K562 (cell line): ENCODE data around the gene RND1. TPM values are rescaled to one million over a fixed set of nuclear protein-coding genes. Genes with fewer than 3 reads are reported as not detected.
A peak's percentile ranks its signal among the peaks of the same experiment; 100 is the strongest.

Source experiments
- ATAC-seq: fragments of 200-7000 bp; cut with Tn5 transposase; 3 replicates; pipeline ENCODE4 v1.9.1; 2020; ENCODE audit warnings: moderate library complexity
- BruUV-seq: library from RNA; stranded (reverse); fragments of 400-500 nt; replicated peaks from 2 replicates; lab custom pipeline; 2021; lab: Mats Ljungman, UMichigan
- CTCF ChIA-PET: fragments of 300-600 bp; formaldehyde crosslinking; extraction: SDS; loops from one replicate; lab custom pipeline; 2021; ENCODE audit warnings: low intra/inter-chr PET ratio; lab: Yijun Ruan, JAX
- POLR2A ChIA-PET: fragments of 300-600, 350-650 bp; sonication (Branson Sonifier 250); formaldehyde crosslinking; extraction: SDS; loops from one replicate; lab custom pipeline; 2021; ENCODE audit warnings: antibody characterized with exemption, inconsistent platforms; lab: Yijun Ruan, JAX
- DNase-seq, 4 experiments: peaks; one replicate each; pipeline versions ENCODE4 v3.0.0 to v3.0.0-alpha.2; 2011 to 2018; ENCODE audit warnings: low spot score in 3 of 4, mixed read lengths in 3 of 4; ENCODE audit errors: extremely low read depth in 1 of 4
- FAIRE-seq: peaks from 2 replicates; lab custom pipeline; 2011; peaks lifted over from hg19 to GRCh38; lab: Jason Lieb, UNC
- H2AFZ ChIP-seq: 2 replicates; pipeline ENCODE4 v1.6.0; 2011; ENCODE audit warnings: low read depth, low read length, control low read depth, inconsistent platforms
- H3K27ac ChIP-seq: fragments of 200-600 bp; 3 replicates; pipeline ENCODE4 v1.8.0; 2011; ENCODE audit warnings: low read depth, mild to moderate bottlenecking, control low read depth, inconsistent platforms, low read length, moderate library complexity, mixed read lengths; ENCODE audit errors: extremely low read depth
- H3K27me3 ChIP-seq, 2 experiments: fragments of 300-600 bp in 1 of 2; 2 replicates in 1 of 2; 3 replicates in 1 of 2; pipeline versions ENCODE4 v1.6.0 to v1.8.0; 2011; ENCODE audit warnings: inconsistent platforms in 2 of 2, low read length in 2 of 2, mild to moderate bottlenecking in 1 of 2, mixed read lengths in 1 of 2, moderate library complexity in 1 of 2; ENCODE audit not compliant: control insufficient read depth in 2 of 2, insufficient read depth in 2 of 2
- H3K36me3 ChIP-seq: fragments of 300-600 bp; 3 replicates; pipeline ENCODE4 v1.8.0; 2011; ENCODE audit warnings: mild to moderate bottlenecking, low read length, inconsistent platforms; ENCODE audit not compliant: control insufficient read depth, insufficient read depth
- H3K4me1 ChIP-seq, 2 experiments: fragments of 200-600 bp in 1 of 2; replicated peaks in 1 of 2; 2 replicates in 1 of 2; 3 replicates in 1 of 2; pipeline versions ENCODE4 v1.5.1 to v1.8.0; 2011; ENCODE audit warnings: inconsistent platforms in 2 of 2, low read length in 2 of 2, mild to moderate bottlenecking in 1 of 2, mixed read lengths in 1 of 2, moderate library complexity in 1 of 2; ENCODE audit not compliant: control insufficient read depth in 2 of 2, insufficient read depth in 2 of 2
- H3K4me2 ChIP-seq: 2 replicates; pipeline ENCODE4 v1.6.1; 2011; ENCODE audit warnings: low read length, control low read depth, inconsistent platforms, mixed read lengths; ENCODE audit not compliant: insufficient read depth
- H3K4me3 ChIP-seq: fragments of 200-600 bp; sonication (generic), shearing (Covaris generic); 2 replicates; pipeline ENCODE4 v1.5.1; 2016; ENCODE audit warnings: control low read depth, inconsistent platforms
- H3K79me2 ChIP-seq: fragments of 200-600 bp; 3 replicates; pipeline ENCODE4 v1.8.0; 2011; ENCODE audit warnings: low read length, inconsistent platforms; ENCODE audit not compliant: control insufficient read depth, insufficient read depth
- H3K9ac ChIP-seq, 2 experiments: 2 replicates each; pipeline versions ENCODE4 v1.6.0 to v1.6.1; 2011; ENCODE audit warnings: low read depth in 2 of 2, low read length in 2 of 2, control low read depth in 1 of 2, inconsistent platforms in 1 of 2, mild to moderate bottlenecking in 1 of 2, mixed read lengths in 1 of 2; ENCODE audit not compliant: insufficient read depth in 1 of 2
- H3K9me1 ChIP-seq: one replicate; pipeline ENCODE4 v1.6.0; 2011; ENCODE audit warnings: inconsistent platforms, mild to moderate bottlenecking, low read length, moderate library complexity; ENCODE audit not compliant: control insufficient read depth, insufficient read depth
- H3K9me3 ChIP-seq: replicated peaks from 2 replicates; pipeline ENCODE4 v1.5.1; 2011; ENCODE audit warnings: low read depth, low read length, inconsistent platforms; ENCODE audit not compliant: control insufficient read depth, insufficient read depth
- H4K20me1 ChIP-seq: replicated peaks from 2 replicates; pipeline ENCODE4 v1.6.1; 2011; ENCODE audit warnings: low read length, inconsistent platforms, mixed read lengths; ENCODE audit not compliant: control insufficient read depth, insufficient read depth
- DIDO1 ChIP-seq: fragments of 450-650 bp; IDR thresholded peaks from 2 replicates; pipeline ENCODE4 v1.6.1; 2016; ENCODE audit warnings: low read depth, missing biosample characterization, missing genetic modification characterization
- FOXK2 ChIP-seq, 2 experiments: fragments of 450-650 bp; IDR thresholded peaks in 1 of 2; conservative IDR thresholded peaks in 1 of 2; 2 replicates each; pipeline ENCODE4 v1.6.1; 2016; ENCODE audit warnings: low read depth in 2 of 2, mild to moderate bottlenecking in 1 of 2
- HDAC8 ChIP-seq: fragments of 450-650 bp; IDR thresholded peaks from 2 replicates; pipeline ENCODE4 v1.6.1; 2016; ENCODE audit warnings: mild to moderate bottlenecking, missing genetic modification characterization, moderate library complexity, missing compliant biosample characterization
- SAFB ChIP-seq: fragments of 200-400 bp; formaldehyde crosslinking; IDR thresholded peaks from 2 replicates; pipeline ENCODE4 v1.6.1; 2017; ENCODE audit warnings: low read depth, low read length, borderline replicate concordance
- SMARCA4 ChIP-seq: fragments of 450-650 bp; IDR thresholded peaks from 2 replicates; pipeline ENCODE4 v1.6.1; 2016
- TAL1 ChIP-seq: fragments of 450-650 bp; IDR thresholded peaks from 2 replicates; pipeline ENCODE4 v1.6.1; 2016; ENCODE audit warnings: mild to moderate bottlenecking
- ZNF778 ChIP-seq: fragments of 450-650 bp; formaldehyde crosslinking; IDR thresholded peaks from 2 replicates; pipeline ENCODE4 v1.4.0; 2020; ENCODE audit warnings: mild to moderate bottlenecking, moderate library complexity
- WGBS: fragments of 100-300 bp; shearing (Covaris generic); methylation state at CpG from one replicate; pipeline ENCODE4 v1.1.6; 2016; ENCODE audit warnings: low coverage, mixed read lengths; ENCODE audit not compliant: insufficient coverage; ENCODE audit errors: missing lambda C conversion rate; 5-methylcytosine and 5-hydroxymethylcytosine counted together
- in situ Hi-C: fragments of 300-500 bp; cut with MboI; formaldehyde crosslinking; loops from 4 replicates; pipeline ENCODE4 v1.15.0; 2018; ENCODE audit warnings: inconsistent platforms, mixed read lengths
- intact Hi-C: fragments of 100-400 bp; cut with micrococcal nuclease; formaldehyde crosslinking; loops from 2 replicates; pipeline ENCODE4 v1.14.2; 2022
- polyA plus RNA-seq, 8 experiments: library from polyadenylated mRNA; depleted of rRNA in 4 of 8; stranded (reverse) in 5 of 8; unstranded in 3 of 8; fragments of >200 nt; fragmentation: Nextera tagmentation in 2 of 8; fragmentation: Illumina TruSeq in 1 of 8; extraction: Ambion mirVana in 2 of 8; extraction: Trizol in 1 of 8; gene quantifications; 2 replicates each; pipeline versions ENCODE4 v1.2.1 to v1.2.3, GENCODE V29; 2011 to 2014; ENCODE audit warnings: inconsistent platforms in 1 of 8, missing spikeins in 1 of 8
- total RNA-seq, 7 experiments: library from RNA; depleted of rRNA in 6 of 7; stranded (reverse); fragments of >200 nt in 6 of 7; fragmentation: Illumina TruSeq in 2 of 7; extraction: Trizol in 2 of 7; gene quantifications; 2 replicates each; pipeline versions ENCODE4 v1.2.1 to v1.2.3, GENCODE V29; 2011 to 2021; ENCODE audit warnings: low replicate concordance in 1 of 7

RND1 gene
- total and polyA plus RNA-seq, 9 of the 15 experiments (the other 6 are each of a cell fraction or from before 2014, with no cell fraction given) = 0.18 to 0.78 (median 0.58) TPM; not detected in 2

GRCh38 chr12:48827026-48827425, 38.6 kb downstream of the RND1 start:
- intact Hi-C loops (no loop called here), in situ Hi-C loops (no loop called here)
- Histone ChIP-seq H3K27me3 (peaks cover 18 to 23% of the 10 kb centered on the region in 2 experiments; a peak in 4 of 5 replicates), H3K9me3 (no peaks in the 10 kb centered on the region), H3K4me1 (peaks cover 0 to 12% of the 10 kb centered on the region in 2 experiments; a peak in 2 of 5 replicates), H3K9ac (no peak overlapping the region), H3K27ac (no peak overlapping the region), H3K4me3 (no peak overlapping the region), H3K79me2 (no peaks in the 10 kb centered on the region), H3K4me2 (no peak overlapping the region), H4K20me1 (peaks cover 20% of the 10 kb centered on the region), H2AFZ (no peak overlapping the region), H3K9me1 (peaks cover 5% of the 10 kb centered on the region), H3K36me3 (peaks cover 38% of the 10 kb centered on the region; the same call in 2 of the 3 replicates)
- peak; percentile 6 for FAIRE-seq
- POLR2A ChIA-PET = interaction anchor here (0.6 to 3.7 kb wide), 8 partner anchors 8 to 627 kb away, joined by 3 to 18 read pairs (median 4); partner anchors contain the start of gene DDX23
- WGBS = 53% methylated on average over 6 of the region's 8 CpGs
- CTCF ChIA-PET = no interaction called here
- ATAC-seq = no peak
- TF ChIP-seq ZNF778 (CRISPR knock-in tag) (no peak), FOXK2 (conservative IDR thresholded peaks at IDR 0.05 in 1 of 2, IDR thresholded peaks at IDR 0.05 in 1 of 2; ENCODE audit: low read depth in 2 of 2) (no peak), SMARCA4 (no peak), TAL1 (no peak), HDAC8 (tag) (no peak), SAFB (no peak), DIDO1 (no peak)
- no peak for DNase-seq
- BruUV-seq = no TSS peak
